HFF-Myc (cell line): ENCODE results near the gene ATP1A4.

Experiments
- DNase-seq: peaks from one replicate; pipeline ENCODE4 v3.0.0-alpha.2; 2011; ENCODE audit warnings: low read depth; ENCODE audit errors: extremely low read depth
- H3K4me3 ChIP-seq: replicated peaks from 2 replicates; pipeline ENCODE4 v1.5.1; 2011; ENCODE audit warnings: low read depth, mild to moderate bottlenecking, control low read depth, low read length
- TF ChIP-seq, protein P1 (sequence below): IDR thresholded peaks from 2 replicates; pipeline ENCODE4 v1.5.1; 2012; ENCODE audit warnings: mild to moderate bottlenecking, low read depth, low read length, control low read depth; ENCODE audit errors: missing control alignments

The ATP1A4 gene

GRCh38 chr1:160129046-160129445, 22.4 kb upstream of the ATP1A4 start:
- TF ChIP-seq, protein P1, sequence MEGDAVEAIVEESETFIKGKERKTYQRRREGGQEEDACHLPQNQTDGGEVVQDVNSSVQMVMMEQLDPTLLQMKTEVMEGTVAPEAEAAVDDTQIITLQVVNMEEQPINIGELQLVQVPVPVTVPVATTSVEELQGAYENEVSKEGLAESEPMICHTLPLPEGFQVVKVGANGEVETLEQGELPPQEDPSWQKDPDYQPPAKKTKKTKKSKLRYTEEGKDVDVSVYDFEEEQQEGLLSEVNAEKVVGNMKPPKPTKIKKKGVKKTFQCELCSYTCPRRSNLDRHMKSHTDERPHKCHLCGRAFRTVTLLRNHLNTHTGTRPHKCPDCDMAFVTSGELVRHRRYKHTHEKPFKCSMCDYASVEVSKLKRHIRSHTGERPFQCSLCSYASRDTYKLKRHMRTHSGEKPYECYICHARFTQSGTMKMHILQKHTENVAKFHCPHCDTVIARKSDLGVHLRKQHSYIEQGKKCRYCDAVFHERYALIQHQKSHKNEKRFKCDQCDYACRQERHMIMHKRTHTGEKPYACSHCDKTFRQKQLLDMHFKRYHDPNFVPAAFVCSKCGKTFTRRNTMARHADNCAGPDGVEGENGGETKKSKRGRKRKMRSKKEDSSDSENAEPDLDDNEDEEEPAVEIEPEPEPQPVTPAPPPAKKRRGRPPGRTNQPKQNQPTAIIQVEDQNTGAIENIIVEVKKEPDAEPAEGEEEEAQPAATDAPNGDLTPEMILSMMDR, result no peak
- no peak overlapping the region for H3K4me3 ChIP-seq
- no peak for DNase-seq

GRCh38 chr1:160129558-160129957, 21.8 kb upstream of the ATP1A4 start:
- TF ChIP-seq, protein P1, result no peak
- no peak for DNase-seq
- H3K4me3 ChIP-seq, result no peak overlapping the region

- TF ChIP-seq, protein P1, result no peak
- no peak for DNase-seq
- no peak overlapping the region for H3K4me3 ChIP-seq
Observed at GRCh38 chr1:160129966-160130365, 21.4 kb upstream of the ATP1A4 start.

DNA sequence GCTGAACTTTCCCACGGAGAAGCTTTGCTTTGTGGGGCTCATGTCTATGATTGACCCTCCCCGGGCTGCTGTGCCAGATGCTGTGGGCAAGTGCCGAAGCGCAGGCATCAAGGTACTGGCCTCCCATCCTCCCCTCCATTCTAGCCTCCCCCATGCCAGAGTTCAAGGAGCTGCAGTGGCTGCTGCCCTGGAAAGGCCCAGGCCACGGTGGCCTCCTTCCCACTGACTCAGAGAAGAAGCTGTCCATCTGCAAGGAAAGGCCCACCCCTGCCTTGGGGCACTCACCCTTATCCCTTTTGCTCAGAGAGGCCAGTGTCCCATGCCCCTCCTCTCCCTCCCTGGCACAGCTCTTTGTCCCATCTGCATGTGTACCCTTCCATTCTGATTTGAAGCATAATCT, 20.9 kb upstream of the ATP1A4 start:
- no peak overlapping the region for H3K4me3 ChIP-seq
- DNase-seq, result no peak
- TF ChIP-seq, protein P1, result no peak

DNA sequence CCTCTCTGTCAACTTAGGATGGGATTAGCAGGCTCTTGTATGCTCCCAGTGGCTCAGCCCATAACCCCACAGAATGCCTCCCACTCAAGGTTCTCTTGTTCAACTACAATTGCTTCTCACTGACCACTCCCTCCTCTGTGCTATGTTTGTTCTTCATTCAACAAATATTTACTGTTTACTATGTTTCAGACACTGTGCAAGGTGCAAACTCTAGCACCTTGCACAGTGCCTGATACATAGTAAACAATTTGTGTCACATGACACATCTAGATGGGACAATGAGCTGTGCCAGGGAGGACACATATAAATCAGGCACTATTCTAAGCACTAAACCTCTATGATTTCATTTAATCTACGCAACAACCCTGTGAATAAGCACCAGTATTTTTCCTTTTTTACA, 20.5 kb upstream of the ATP1A4 start:
- H3K4me3 ChIP-seq, result no peak overlapping the region
- DNase-seq, result no peak
- TF ChIP-seq, protein P1, result no peak

DNA sequence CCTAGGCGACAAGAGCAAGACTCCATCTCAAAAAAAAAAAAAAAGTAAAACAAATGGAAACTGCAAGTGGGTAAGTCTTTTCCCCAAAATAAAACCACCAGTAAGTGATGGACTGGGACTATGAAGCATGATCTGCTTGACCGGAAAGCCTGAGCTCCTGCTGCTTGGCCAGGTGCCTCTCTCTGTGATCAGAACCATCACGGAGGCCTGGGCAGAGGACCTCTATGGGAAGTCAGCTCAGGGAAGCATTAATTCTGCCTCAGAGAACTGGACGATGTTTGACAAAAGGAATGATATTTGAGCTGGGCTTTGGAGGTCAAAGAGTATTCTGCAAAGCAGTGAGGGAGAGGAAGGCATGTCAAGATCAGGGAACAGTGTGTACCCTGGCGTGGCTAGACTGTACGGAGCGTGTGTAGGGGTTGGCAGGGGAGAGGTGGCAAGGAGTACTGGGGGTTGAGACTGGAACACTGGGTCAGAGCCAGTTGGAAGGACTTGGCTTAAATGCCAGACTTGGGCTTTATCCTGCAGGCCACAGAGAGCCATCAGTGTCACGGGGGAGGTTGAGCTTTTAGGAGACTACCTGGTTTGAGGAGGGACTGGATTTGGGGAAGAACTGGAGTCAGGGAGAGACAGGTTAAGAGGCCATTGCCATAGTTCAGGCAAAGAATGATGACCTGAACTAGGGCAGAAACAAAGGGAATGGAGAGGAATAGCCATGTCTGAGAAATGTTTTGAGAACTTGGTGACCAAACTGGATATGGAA, 19.4 kb upstream of the ATP1A4 start:
- TF ChIP-seq, protein P1, result no peak

More for the DNA sequence above, 19.4 kb upstream of the ATP1A4 start:
- no peak for DNase-seq
- H3K4me3 ChIP-seq, result no peak overlapping the region
